ENCODE measurements around the gene FUNDC2.
"Not testable (repeated sequence)": the region's sequence is repeated elsewhere in the genome, so short reads cannot be mapped to it uniquely, and the experiment has no call there.

FUNDC2 gene, protein sequence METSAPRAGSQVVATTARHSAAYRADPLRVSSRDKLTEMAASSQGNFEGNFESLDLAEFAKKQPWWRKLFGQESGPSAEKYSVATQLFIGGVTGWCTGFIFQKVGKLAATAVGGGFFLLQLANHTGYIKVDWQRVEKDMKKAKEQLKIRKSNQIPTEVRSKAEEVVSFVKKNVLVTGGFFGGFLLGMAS

DNA sequence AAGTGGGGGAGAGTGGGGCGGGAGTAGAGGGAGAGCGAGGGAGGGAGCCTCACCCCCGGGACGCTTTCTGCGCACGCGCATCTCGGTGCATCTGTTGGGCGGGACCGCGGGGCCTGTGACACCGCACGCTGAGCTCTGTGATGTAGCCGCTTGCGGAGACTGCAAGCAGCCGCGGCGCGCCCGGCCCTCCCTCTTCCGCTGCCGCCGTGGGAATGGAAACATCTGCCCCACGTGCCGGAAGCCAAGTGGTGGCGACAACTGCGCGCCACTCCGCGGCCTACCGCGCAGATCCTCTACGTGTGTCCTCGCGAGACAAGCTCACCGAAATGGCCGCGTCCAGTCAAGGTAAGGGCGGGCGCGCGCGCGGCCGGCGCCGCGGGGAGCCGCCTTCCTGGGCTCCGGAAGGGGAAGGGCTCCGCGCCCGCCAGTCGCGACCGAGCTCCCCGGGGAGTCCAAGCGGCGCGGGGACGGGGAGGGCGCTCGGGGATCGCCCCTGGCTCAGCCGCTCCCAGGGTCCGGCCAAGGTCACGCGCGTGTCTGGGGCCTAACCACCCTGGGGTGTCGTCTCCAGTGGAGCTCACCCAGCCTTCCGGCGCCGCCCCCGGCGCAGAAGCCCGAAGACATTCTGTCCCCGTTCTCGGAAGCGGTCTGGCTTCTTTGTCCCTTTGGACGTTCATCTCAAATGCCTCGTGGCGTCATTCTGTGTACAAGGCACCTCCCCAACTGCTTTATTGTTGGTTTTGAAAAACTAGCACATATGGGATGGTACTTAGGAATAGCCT lies at the start of gene FUNDC2:
TSS of gene FUNDC2 (plus strand) at position 118 of the 782 bp plus-strand sequence. CDS start at position 213, 95 bp downstream.
- DNase-seq (ENCODE audit: low read depth), result peak; percentile 87

DNA sequence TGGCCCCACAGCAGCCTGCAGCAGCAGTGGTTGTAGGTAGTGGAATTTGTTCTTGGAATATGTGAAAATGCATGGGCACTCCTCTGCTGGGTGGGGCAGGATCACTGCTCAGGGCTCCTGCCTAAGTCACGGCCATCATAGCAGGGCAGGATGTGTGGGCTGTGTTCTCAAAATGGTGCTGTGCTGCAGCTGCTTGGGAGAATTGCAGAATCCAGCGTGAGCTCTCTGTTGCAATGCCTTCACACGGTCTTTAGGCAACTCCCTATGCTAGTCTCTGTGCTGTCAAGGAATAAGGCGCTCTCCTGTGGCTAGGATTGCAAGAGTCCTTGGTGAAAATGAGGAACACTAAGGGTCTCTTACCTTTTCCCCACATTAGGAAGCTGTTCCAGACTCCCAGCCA lies 47.0 kb upstream of the FUNDC2 start:
- DNase-seq (ENCODE audit: low read depth), result no peak

DNA sequence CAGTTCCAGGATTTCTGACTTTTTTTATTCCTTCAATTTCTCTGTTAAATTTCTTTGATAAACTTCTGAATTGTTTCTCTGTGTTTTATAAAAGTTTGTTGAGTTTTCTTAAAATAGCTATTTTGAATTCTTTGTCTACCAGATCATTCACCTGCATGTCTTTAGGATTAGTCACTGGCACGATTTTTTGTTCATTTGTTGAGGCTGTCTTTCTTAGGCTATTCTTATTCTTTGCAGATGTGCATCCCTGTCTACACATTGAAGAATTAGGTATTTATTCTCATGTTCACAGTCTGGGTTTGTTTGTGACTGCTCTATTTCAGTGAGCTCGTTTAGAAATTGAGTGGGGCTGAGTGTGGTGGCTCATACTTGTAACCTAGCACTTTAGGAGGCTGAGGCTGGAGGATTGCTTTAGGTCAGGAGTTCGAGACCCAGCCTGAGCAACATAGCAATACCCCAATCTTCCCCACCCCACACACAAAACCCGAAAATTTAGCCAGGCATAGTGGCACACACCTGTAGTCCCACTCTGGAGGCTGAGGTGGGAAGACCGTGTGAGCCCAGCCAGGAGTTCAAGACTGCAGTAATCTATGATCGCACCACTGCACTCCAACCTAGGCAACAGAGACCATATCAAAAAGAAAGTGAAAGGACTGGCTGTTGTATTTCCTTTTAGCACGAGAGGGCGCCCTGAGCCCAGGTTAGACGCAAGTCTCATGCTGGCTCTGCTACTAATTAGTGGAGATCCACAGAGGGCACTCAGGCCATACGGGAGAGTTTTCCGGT lies 46.1 kb upstream of the FUNDC2 start:
- DNase-seq (ENCODE audit: low read depth), result peak; percentile 20

DNA sequence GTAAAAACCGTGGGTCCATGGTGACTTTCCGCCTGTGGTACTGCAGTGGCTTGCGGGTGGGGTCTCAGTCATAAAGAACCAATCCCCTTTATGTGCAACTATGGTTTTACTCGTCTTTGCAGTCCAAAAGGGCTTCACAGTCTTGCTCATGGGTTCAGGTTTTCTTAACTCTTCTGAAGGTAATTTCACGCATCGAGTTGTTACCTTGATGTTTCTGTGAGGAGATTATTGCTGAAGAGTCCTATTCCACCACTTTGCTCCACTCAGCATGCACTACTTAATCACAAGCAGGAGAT lies 45.6 kb upstream of the FUNDC2 start:
- DNase-seq (ENCODE audit: low read depth), result no peak

DNA sequence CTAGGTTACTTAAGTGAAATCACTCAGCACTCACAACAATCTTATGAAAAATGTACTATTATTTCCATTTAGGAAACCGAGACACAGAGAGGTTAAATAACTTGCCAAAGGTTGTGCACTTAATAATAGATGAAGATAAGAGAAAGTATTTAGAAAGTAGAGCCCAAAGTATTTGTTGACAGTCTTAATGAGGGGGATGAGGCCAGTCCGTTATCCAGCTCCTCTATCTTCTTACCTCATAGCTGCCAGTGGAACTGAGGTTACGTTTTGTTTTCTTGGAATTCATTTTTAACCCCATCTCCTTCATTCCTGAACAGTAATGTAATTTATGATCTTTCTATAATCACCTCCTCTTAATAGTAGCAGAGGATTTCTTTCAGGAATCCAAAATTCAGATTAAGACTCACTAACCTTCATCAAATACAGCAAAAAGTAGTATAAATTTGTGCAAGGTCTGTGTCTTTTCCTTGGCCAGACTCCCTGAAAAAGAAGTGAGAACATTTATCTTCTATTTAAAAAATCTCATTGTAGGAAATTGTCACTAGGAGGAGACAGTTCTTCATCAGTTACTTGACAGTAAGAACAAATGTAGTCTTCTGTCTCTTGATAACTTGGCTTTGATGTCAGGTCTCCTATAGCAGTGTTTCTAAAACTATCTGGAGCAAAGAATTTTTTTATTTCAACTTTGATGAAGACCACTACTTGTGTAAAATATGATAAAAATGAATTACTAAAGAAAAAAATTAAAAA lies 39.6 kb upstream of the FUNDC2 start:
- DNase-seq (ENCODE audit: low read depth), result no peak

DNA sequence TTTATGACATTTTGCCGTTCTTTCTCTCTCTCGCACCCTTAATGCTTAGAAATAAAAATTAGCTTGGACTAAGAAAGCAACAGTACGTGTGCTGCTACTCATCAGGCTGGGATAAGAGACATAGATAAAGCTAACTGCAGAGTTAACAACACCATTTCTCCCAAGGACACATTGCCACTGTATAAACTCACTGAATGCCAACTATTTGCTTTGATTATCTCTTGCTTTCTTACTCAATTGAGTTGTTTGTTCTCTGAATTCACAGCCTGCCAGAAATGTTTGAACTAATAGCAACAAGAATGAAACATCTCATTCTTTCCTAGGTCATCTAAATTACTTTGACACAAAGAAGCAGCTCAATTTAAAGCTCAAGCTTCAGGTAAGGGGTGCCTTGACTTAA lies 38.7 kb upstream of the FUNDC2 start:
- no peak for DNase-seq (ENCODE audit: low read depth)

DNA sequence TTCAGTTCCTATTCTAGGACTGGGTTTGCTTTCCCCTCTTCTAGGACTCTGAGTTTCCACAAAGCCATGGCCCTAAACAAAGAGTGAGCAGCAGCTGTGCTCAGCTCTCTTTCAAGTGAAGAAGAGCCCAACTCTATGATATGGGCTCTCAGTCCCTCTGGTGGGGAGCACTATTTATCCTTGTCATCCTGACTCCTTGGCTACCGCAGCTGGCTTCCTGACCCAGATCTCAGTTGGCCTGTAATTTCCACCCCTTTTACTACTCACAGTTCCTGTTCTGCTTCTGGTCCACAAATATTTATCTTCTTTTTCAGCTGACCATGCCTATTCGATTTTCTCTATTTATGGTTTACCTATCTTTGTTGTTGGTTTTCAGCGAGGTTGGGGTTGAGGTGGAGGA lies 37.9 kb upstream of the FUNDC2 start:
- no peak for DNase-seq (ENCODE audit: low read depth)

DNA sequence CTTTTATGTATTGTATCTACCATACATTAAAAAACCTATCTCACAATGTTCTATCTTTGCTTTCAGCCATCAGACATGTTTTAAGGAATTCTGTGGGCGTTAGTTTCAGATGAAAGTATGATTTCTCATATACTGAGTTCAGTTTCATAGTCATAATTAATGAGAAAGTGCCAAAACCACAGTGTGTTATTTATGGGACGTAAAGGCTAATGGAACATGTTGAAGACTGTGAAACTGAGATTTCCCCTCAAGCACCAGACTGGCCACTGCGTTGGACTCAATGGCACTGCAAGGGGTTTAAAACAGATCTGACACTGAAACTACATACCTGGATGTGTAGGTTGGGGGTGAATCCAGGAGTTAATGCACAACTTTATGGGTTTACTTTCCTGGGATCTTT lies 36.1 kb upstream of the FUNDC2 start:
- DNase-seq (ENCODE audit: low read depth), result no peak

DNA sequence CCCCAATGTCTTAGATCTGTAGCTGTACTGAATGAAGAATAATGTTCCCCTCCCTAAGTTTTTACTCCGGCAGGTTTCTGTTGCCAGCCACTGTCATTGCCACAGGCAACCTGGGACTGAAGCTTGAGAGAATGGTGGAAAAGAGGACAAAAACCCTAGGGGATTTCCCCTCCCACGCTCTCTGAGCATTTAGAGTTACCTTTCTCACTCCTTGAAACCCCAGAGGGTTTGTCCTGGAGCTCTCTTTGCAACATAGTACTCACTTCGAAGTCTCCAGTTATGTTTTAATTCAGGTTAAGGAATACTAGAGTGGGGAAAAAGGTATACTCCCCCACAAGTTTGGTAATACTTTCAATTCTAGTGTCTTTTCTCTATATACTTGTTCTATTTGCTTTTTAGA lies 35.6 kb upstream of the FUNDC2 start:
- DNase-seq (ENCODE audit: low read depth), result no peak

DNA sequence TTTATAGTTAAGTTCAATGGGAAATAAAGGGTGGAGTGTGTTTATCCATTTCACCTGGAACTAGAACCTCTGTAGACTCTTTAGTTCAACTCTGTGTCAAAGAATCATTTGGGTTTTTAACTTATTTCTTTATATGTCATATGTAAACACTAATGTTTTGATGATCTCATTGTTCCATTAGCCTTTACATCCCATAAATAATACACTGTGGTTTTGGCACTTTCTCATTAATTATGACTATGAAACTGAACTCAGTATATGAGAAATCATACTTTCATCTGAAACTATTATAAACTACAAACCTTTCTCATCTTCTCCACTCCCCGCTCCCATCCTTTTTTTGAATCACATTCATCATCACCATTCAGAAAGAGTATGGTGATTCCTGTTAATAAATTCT lies 35.2 kb upstream of the FUNDC2 start:
- no peak for DNase-seq (ENCODE audit: low read depth)

DNA sequence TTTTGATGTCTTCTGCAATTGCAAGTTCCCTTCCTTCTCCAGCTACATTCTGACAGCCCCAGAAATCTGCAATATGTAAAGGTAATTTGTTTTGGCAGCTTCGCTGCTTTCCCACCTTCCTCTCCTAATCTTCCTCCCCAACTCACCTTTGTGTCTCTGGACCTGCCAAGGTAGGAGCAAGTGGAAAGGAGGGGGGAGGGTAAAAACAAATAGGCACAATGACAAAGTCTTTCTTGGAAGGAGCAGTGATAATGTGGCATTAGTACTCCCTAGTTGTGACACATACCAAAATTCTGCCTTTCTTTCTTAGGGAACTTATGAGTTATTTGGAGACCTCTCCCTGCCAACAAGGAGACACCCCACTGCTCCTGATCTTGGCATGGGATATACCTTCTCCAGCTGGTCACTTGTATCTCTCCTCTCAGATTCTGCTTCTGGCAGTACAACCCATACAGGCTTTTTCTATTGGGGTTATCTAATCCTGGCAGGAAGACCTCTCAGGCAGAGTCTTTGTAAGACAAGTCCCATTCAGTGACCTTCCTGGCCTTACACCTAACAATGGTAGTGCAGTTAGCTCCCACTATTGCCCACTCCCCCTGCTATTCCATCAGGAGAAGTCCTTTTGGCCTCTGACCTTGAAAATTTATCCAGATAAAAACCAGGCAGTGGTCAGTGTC lies 28.3 kb upstream of the FUNDC2 start:
- no peak for DNase-seq (ENCODE audit: low read depth)

DNA sequence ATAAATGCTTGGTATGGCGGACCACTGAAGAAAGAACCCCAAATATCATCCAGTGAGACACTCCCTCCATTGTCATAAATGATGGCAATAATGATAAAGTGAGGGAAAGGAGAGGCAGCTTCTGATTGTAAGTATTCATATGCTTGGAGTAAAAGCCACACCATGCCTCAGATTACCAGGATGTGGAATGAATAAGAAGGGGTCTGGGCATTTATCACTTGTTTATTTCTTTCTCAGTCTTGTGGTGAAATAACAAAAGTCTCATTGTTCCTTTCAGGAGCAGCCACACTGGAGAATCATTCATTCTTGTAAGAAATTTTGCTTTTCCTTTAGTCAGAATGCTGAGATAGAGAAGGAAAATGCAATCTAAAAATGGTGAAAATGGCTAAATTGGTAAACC lies 25.8 kb upstream of the FUNDC2 start:
- DNase-seq (ENCODE audit: low read depth), result no peak

DNA sequence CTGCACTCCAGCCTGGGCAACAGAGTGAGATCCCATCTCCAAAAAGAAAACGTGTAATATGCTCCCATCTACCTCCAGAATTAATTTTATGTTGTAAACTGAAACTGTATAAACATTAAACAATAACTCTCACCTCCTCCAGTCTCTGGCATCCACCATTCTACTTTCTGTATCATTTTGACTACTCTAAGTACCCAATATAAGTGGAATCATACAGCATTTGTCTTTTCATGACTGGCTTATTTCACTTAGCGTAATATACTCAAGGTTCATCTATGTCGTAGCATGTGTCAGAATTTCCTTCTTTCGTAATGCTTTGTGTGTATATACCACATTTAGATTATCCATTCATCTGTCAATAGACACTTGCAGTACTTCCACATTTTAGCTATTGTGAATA lies 24.8 kb upstream of the FUNDC2 start:
- no peak for DNase-seq (ENCODE audit: low read depth)

DNA sequence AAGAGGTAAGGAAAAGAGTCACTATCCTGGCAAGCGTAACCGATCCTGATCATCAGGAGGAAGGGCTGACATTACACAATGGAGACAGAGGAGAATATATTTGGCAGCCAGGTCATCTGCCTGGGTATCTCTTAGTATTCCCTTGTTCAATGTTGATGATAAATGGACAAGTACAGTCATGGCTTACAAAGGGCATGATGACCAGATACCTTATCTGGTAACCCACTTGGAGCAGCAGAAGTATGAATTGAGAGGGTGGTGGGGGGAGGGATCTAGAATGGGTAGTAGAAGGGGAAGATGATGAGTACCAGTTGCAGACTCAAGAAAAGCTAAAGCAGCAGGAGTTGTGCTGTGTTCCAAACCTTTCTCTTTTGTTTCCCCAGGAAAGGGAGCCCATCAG lies 21.5 kb upstream of the FUNDC2 start:
- no peak for DNase-seq (ENCODE audit: low read depth)

DNA sequence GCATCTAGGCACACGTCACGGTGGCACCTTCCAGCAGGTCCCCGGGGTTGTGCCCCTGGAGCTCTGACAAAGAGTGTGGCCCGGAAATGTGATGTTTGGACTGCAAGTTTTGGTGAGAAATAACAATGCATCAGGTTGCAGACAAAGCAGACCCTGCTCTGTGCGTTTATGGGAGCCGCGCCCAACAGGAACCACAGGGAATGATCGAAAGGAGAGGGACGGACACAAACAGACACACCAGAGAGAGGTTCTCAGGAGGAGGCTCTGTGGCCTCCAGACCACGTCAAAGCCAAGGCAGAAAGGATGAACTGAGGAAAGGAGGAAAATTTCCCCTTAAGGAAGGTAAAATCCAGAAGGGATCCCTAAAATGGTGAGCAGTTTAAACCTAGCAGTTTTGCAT lies 20.3 kb upstream of the FUNDC2 start:
- DNase-seq (ENCODE audit: low read depth), result not testable (repeated sequence)

DNA sequence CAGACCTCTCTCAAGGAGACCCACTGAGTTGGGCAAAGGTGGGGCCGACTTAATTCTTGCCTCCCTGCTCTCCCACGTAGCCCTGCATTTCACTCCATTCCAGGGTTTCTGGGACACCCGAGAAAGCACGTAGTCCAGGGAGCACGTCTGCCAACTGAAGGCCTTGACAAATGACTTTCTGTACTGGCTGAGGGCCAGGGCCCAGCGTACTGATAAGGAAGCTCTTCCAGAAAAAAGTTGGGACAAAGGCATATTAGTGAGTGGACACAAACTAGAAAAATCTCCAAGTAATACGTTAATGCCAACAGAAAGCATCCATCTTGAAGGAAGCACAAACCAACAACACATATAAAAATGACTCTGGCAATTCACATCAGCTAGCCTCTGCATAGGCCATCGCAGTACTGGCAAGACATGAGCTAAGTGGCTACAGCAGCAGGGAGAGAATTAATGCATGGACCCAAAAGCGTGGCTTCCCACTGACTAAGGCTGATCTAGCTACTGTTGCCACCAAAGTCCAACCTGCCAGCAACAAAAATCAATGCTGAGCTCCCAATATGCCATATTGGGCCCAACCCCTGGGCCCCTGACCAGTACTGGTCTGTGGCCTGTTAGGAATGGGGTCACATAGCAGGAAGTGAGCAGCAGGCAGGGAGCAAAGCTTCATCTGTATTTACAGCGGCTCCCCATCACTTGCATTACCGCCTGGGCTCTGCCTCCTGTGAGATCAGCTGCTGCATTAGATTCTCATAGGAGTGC lies 19.6 kb upstream of the FUNDC2 start:
- DNase-seq (ENCODE audit: low read depth), result not testable (repeated sequence)

DNA sequence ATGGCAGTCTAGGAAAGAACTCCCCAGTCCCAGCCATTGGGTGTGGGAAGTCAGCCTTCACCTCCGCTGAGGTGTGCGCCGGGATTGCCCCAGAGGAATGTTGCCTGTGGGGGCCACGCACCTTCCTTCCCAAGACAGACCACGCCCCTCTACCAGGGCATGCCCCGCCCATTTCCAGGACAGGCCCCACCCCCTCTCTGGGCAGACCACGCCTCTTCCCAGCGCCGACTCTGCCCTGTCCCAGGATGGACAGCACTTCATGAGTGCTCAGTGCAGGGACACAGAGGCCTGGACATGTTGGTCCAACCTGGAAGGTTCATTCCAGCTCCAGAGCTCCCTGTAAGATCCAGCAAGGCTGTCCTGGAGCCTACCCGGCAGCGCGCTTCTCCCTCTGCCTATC lies 18.1 kb upstream of the FUNDC2 start:
- not testable (repeated sequence) for DNase-seq (ENCODE audit: low read depth)

DNA sequence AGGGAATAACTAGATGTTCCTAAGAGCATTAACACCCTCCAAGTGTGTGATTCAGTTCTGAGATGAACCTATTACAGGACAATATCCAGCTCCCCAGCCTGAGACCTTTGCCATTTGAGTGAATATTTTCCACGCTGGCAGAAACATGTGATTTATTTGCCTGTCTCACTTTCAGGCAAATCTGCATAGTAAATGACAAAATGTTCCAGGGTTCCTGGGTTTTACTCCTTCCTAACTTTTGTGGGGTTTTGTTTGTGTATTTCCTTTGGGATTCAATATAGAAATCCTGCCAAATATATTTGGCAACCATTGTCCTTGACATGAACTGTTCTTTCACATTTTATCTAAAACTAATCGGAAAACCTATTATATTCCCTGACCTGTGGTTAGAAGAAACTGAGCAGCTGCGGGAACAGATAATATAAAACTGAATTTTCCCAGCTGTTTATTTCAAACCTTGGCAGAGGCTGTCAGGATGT lies 16.6 kb upstream of the FUNDC2 start:
- DNase-seq (ENCODE audit: low read depth), result no peak

DNA sequence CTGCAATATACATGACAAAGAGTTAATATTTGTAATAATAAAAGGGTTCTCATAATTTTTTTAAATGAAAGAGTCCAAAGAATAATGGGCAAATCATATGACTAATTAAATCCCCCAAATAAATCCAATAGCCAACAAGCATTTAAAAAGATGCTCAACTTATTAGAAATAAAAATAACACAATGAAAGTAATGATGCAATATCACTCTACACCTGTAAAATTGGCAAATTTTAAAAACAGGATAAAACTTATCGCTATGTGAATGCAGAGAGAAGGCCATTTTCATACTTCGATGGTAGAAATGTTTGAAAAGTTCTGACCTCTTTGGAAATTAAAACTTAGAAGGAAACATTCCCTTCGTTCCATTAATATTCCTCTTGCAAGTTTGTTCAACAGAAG lies 6.1 kb upstream of the FUNDC2 start:
- no peak for DNase-seq (ENCODE audit: low read depth)

DNA sequence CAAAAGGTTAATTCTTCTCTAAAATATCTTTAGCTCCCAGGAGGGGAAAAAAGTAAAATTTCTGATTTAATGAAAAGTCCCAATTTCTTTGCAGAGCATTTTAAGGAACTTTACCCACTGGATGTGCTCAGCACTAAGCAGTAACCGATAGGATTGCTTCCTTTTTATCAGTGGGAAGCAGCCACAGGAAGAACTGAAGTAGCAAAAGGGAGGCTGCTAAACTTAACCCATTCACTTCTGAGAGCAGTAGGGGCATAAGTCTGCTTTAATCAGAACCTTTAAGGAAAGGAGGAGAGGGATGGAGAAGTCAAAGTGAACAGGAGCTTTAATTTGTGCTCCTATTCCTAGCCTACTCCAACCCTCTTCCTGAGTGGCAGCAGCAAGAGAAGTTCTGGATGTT lies 4.1 kb upstream of the FUNDC2 start, which contains the start of gene F8:
TSS of gene F8 (minus strand) at position 139 of the 400 bp plus-strand sequence. CDS start 171 bp downstream, outside the sequence.
- no peak for DNase-seq (ENCODE audit: low read depth)

Data from CMK (cell line).